ENCODE measurements around the gene ATP8B3.

- no peak for TF ChIP-seq REST (IDR thresholded peaks at IDR 0.05; ENCODE audit: insufficient read depth in 1 of 2, low read depth in 2 of 2, low read length in 2 of 2)
- no peak for TF ChIP-seq POLR2AphosphoS5 (IDR thresholded peaks at IDR 0.05; ENCODE audit: low read depth, low read length)
- TF ChIP-seq SIN3A (IDR thresholded peaks at IDR 0.05; ENCODE audit: borderline replicate concordance, insufficient read depth, low read length) = no peak
- TF ChIP-seq TAF1 (IDR thresholded peaks at IDR 0.05; ENCODE audit: borderline replicate concordance, insufficient read depth, low read length) = no peak
- no peak for TF ChIP-seq FOXP2 (optimal IDR thresholded peaks at IDR 0.05; ENCODE audit: borderline replicate concordance, extremely low read depth, extremely low read length, insufficient read depth)
Observed at GRCh38 chr19:1777149-1777548, 34.9 kb downstream of the ATP8B3 start.
